DND-41 (cell line): ENCODE results near the gene NDUFS6.

Experiments
- ATAC-seq: fragments of 200-7000 bp; cut with Tn5 transposase; 3 replicates; pipeline ENCODE4 v1.9.1; 2021; ENCODE audit warnings: low read depth; ENCODE audit not compliant: insufficient read depth
- DNase-seq: peaks from one replicate; pipeline ENCODE4 v3.0.0-alpha.2; 2020
- H2AFZ ChIP-seq: 2 replicates; pipeline ENCODE4 v1.6.0; 2012; ENCODE audit warnings: low read depth, low read length
- H3K27ac ChIP-seq: 2 replicates; pipeline ENCODE4 v1.5.1; 2012; ENCODE audit warnings: low read length, inconsistent platforms
- H3K27me3 ChIP-seq: fragments of 200-600 bp; sonication (generic); 2 replicates; pipeline ENCODE4 v1.6.0; 2012; ENCODE audit warnings: low read length, mild to moderate bottlenecking, inconsistent platforms; ENCODE audit not compliant: insufficient read depth, poor library complexity
- H3K36me3 ChIP-seq: 2 replicates; pipeline ENCODE4 v1.5.1; 2012; ENCODE audit warnings: low read length, inconsistent platforms; ENCODE audit not compliant: insufficient read depth
- H3K4me1 ChIP-seq: 2 replicates; pipeline ENCODE4 v1.5.1; 2012; ENCODE audit warnings: mild to moderate bottlenecking, low read length; ENCODE audit not compliant: insufficient read depth
- H3K4me2 ChIP-seq: 2 replicates; pipeline ENCODE4 v1.6.0; 2012; ENCODE audit warnings: mild to moderate bottlenecking, moderate library complexity, low read length, inconsistent platforms; ENCODE audit not compliant: insufficient read depth
- H3K4me3 ChIP-seq, 2 experiments: fragments of 200-600 bp in 1 of 2; shearing (Covaris generic) in 1 of 2; 2 replicates each; pipeline ENCODE4 v1.5.1; 2012 to 2016; ENCODE audit warnings: inconsistent platforms in 2 of 2, low read length in 2 of 2, mild to moderate bottlenecking in 2 of 2, low read depth in 1 of 2, moderate library complexity in 1 of 2
- H3K79me2 ChIP-seq: 2 replicates; pipeline ENCODE4 v1.6.0; 2012; ENCODE audit warnings: low read length, inconsistent platforms; ENCODE audit not compliant: insufficient read depth
- H3K9ac ChIP-seq: 2 replicates; pipeline ENCODE4 v1.6.0; 2012; ENCODE audit warnings: low read depth, mild to moderate bottlenecking, inconsistent platforms, low read length, moderate library complexity
- H3K9me3 ChIP-seq: 2 replicates; pipeline ENCODE4 v1.5.1; 2012; ENCODE audit warnings: low read length, moderate library complexity, mild to moderate bottlenecking, inconsistent platforms; ENCODE audit not compliant: insufficient read depth, severe bottlenecking
- H4K20me1 ChIP-seq: 2 replicates; pipeline ENCODE4 v1.6.0; 2012; ENCODE audit warnings: low read length; ENCODE audit not compliant: insufficient read depth
- EZH2 ChIP-seq: IDR thresholded peaks from 3 replicates; pipeline ENCODE4 v1.6.1; 2012; ENCODE audit warnings: borderline replicate concordance, low read depth, mild to moderate bottlenecking, moderate library complexity, low read length, inconsistent platforms; ENCODE audit not compliant: severe bottlenecking
- TF ChIP-seq, protein P1 (sequence below): IDR thresholded peaks from 2 replicates; pipeline ENCODE4 v1.5.1; 2012; ENCODE audit warnings: borderline replicate concordance, low read length, moderate library complexity, mild to moderate bottlenecking; ENCODE audit not compliant: poor library complexity, severe bottlenecking; ENCODE audit errors: extremely low read depth

Gene NDUFS6

DNA sequence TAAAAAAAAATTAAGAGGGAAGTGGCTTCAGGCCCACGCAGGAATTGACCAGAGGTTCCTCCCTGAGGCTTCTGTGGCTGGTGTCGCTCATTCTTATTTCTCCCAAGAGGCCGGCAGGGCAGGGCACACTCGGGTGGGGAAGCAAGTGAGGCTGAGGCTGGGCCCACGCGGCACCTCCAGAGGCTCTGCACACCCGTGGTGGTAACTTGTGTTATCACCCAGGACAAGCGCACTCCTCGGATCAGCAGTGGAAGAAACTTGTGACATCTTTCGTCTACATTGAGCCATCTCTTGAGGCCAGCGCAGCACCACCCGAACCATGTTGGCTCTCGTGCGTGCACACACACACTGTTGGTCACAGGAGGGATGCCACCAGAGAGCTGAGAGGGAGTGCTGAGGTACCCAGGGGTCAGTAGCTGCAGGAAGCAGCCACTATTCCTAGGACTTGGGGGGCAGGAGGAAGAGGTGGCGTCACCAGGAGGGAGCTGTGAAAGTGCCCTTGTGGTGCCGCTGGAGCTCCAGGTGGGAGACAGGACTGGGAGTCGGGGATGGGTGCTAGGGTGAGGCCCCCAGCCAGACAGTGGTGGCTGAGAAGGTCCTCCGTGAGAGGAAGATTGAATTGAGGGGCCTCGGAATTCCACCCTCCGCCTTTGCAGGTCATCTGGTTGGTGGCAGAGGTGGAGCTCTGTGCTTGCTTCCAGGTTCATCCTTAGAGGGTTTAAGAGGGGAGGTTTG lies 6.4 kb downstream of the NDUFS6 start:
- peaks cover 100% of the 10 kb centered on the region for H3K36me3 ChIP-seq
- no peaks in the 10 kb centered on the region for H3K27me3 ChIP-seq
- H3K4me1 ChIP-seq = peaks cover 26% of the 10 kb centered on the region
- H3K9ac ChIP-seq = no peak overlapping the region
- H4K20me1 ChIP-seq = peaks cover 72% of the 10 kb centered on the region; the same call in 1 of the 2 replicates
- ATAC-seq (no peak), DNase-seq (no peak)
- no peak overlapping the region for H2AFZ ChIP-seq
- H3K27ac ChIP-seq = no peak overlapping the region
- TF ChIP-seq, protein P1, sequence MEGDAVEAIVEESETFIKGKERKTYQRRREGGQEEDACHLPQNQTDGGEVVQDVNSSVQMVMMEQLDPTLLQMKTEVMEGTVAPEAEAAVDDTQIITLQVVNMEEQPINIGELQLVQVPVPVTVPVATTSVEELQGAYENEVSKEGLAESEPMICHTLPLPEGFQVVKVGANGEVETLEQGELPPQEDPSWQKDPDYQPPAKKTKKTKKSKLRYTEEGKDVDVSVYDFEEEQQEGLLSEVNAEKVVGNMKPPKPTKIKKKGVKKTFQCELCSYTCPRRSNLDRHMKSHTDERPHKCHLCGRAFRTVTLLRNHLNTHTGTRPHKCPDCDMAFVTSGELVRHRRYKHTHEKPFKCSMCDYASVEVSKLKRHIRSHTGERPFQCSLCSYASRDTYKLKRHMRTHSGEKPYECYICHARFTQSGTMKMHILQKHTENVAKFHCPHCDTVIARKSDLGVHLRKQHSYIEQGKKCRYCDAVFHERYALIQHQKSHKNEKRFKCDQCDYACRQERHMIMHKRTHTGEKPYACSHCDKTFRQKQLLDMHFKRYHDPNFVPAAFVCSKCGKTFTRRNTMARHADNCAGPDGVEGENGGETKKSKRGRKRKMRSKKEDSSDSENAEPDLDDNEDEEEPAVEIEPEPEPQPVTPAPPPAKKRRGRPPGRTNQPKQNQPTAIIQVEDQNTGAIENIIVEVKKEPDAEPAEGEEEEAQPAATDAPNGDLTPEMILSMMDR = no peak
- TF ChIP-seq EZH2 = no peak
- H3K4me3 ChIP-seq = no peak overlapping the region
- peaks cover 94% of the 10 kb centered on the region for H3K79me2 ChIP-seq
- no peak overlapping the region for H3K4me2 ChIP-seq
- no peaks in the 10 kb centered on the region for H3K9me3 ChIP-seq

DNA sequence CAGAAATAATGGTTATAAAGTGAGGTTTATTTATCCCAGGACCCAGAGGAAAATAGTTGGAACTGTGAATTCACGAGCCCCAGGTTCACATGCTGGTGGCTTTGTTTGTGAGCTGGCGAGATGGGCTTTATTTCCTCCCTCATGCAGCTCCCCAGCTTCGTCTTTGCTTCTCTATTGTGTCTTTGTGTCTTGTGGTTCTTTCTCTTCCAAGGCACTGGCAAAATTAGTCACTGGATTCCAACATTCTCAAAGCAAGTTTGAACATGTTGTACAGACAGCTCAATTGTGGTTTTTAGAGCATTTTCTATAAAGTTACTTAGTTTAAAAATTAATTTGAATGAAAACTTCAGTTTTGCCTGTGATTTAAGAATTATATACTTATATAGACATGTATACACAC lies 7.2 kb downstream of the NDUFS6 start:
- Histone ChIP-seq H3K36me3 (peaks cover 95% of the 10 kb centered on the region), H2AFZ (no peak overlapping the region), H4K20me1 (peaks cover 70% of the 10 kb centered on the region), H3K9ac (no peak overlapping the region), H3K27me3 (no peaks in the 10 kb centered on the region), H3K4me3 (no peak overlapping the region), H3K79me2 (peaks cover 88% of the 10 kb centered on the region), H3K9me3 (no peaks in the 10 kb centered on the region), H3K4me1 (peaks cover 17% of the 10 kb centered on the region), H3K27ac (no peak overlapping the region), H3K4me2 (no peak overlapping the region)
- no peak for DNase-seq
- TF ChIP-seq EZH2 = no peak
- TF ChIP-seq, protein P1 = no peak
- ATAC-seq = no peak

DNA sequence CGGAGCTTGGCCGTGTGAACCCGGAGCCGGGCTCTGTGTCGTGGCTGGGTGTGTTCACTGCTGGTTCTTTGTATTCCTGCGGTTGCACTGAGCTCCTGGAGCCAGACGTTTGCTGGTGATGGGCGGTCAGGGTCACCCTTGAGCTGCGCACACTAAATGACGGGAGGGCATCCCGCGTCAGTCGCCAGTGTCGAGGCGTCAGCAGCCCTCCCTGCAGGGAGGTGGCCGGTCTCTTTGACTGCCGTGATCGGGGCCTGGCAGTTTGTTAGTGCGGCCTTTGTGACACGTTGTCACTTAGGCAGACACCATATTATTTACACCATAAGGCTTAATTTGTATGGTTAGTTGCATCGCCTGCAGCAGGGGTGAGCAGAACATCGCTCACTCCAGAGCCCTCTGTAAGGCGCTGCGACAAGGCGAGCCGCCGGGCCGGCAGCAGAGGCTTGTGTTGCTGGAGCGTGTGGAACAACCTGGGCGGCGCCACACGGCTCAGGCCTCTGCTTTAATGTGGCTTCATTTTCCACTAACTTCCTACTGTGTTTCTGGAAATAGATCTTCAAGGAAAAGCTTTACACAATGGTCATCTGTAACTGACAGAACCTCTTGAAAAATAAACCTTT lies 8.3 kb downstream of the NDUFS6 start:
- TF ChIP-seq, protein P1 = no peak
- TF ChIP-seq EZH2 = no peak
- Histone ChIP-seq H3K9me3 (no peaks in the 10 kb centered on the region), H3K4me3 (no peak overlapping the region), H3K9ac (no peak overlapping the region), H3K36me3 (peaks cover 95% of the 10 kb centered on the region), H3K4me2 (no peak overlapping the region), H3K27me3 (no peaks in the 10 kb centered on the region), H4K20me1 (peaks cover 62% of the 10 kb centered on the region), H3K27ac (no peak overlapping the region), H3K4me1 (peaks cover 10% of the 10 kb centered on the region; the same call in 1 of the 2 replicates), H2AFZ (no peak overlapping the region), H3K79me2 (peaks cover 79% of the 10 kb centered on the region)
- ATAC-seq = no peak
- no peak for DNase-seq
